HEK293 (cell line): ENCODE data around the gene FGD4.

Experiments used
- CTCF ChIA-PET: fragments of 350-600 bp; formaldehyde crosslinking; extraction: SDS; loops from one replicate; lab custom pipeline; 2021; ENCODE audit warnings: antibody characterized with exemption; lab: Yijun Ruan, JAX
- POLR2A ChIA-PET: fragments of 300-600 bp; formaldehyde crosslinking; extraction: SDS; loops from one replicate; lab custom pipeline; 2020; ENCODE audit warnings: antibody characterized with exemption, inconsistent platforms; lab: Yijun Ruan, JAX
- H3K27ac ChIP-seq: fragments of 200-500 bp; sonication (Bioruptor generic); 2 replicates; pipeline ENCODE4 v1.5.1; 2014; ENCODE audit warnings: low read depth, low read length, control low read depth, inconsistent platforms; ENCODE audit errors: extremely low read depth
- H3K36me3 ChIP-seq, 2 experiments: fragments of 200-500 bp in 1 of 2; sonication (Bioruptor generic) in 1 of 2; 1 replicate in 1 of 2; 2 replicates in 1 of 2; pipeline ENCODE4 v1.5.1; 2014 to 2017; ENCODE audit warnings: inconsistent platforms in 2 of 2, low read length in 2 of 2; ENCODE audit not compliant: control insufficient read depth in 2 of 2, insufficient read depth in 1 of 2
- H3K4me1 ChIP-seq: fragments of 200-500 bp; sonication (Bioruptor generic); 2 replicates; pipeline ENCODE4 v1.5.1; 2014; ENCODE audit warnings: mild to moderate bottlenecking, low read length, inconsistent platforms; ENCODE audit not compliant: control insufficient read depth, insufficient read depth
- H3K4me3 ChIP-seq: 2 replicates; pipeline ENCODE4 v1.5.1; 2011; ENCODE audit warnings: low read depth, mild to moderate bottlenecking, control low read depth, low read length, moderate library complexity
- H3K9me3 ChIP-seq: fragments of 200-500 bp; sonication (Bioruptor generic); 2 replicates; pipeline ENCODE4 v1.5.1; 2014; ENCODE audit warnings: low read depth, low read length, inconsistent platforms; ENCODE audit not compliant: control insufficient read depth, insufficient read depth
- GFI1B ChIP-seq: fragments of 450-650 bp; formaldehyde crosslinking; IDR thresholded peaks from 2 replicates; pipeline ENCODE4 v1.5.1; 2016; ENCODE audit warnings: missing biosample characterization, missing genetic modification characterization
- HOXA7 ChIP-seq: sonication (generic); formaldehyde crosslinking; IDR thresholded peaks from 2 replicates; pipeline ENCODE4 v1.8.1; 2022; ENCODE audit warnings: missing genetic modification reagents, borderline replicate concordance
- IKZF3 ChIP-seq: fragments of 450-650 bp; IDR thresholded peaks from 2 replicates; pipeline ENCODE4 v1.5.0; 2018; ENCODE audit warnings: missing biosample characterization, mild to moderate bottlenecking, missing genetic modification characterization, moderate library complexity
- KLF16 ChIP-seq: fragments of 450-650 bp; formaldehyde crosslinking; IDR thresholded peaks from 2 replicates; pipeline ENCODE4 v1.5.1; 2017; ENCODE audit warnings: missing biosample characterization, missing genetic modification characterization
- KLF9 ChIP-seq: fragments of 450-650 bp; formaldehyde crosslinking; IDR thresholded peaks from 2 replicates; pipeline ENCODE4 v1.5.1; 2016; ENCODE audit warnings: missing biosample characterization, missing genetic modification characterization, low read depth
- MEIS1 ChIP-seq: sonication (generic); formaldehyde crosslinking; IDR thresholded peaks from 2 replicates; pipeline ENCODE4 v1.8.1; 2022; ENCODE audit warnings: missing genetic modification reagents, mild to moderate bottlenecking, borderline replicate concordance
- PRDM2 ChIP-seq: fragments of 450-650 bp; formaldehyde crosslinking; IDR thresholded peaks from 2 replicates; pipeline ENCODE4 v1.5.1; 2016; ENCODE audit warnings: missing biosample characterization, missing genetic modification characterization, borderline replicate concordance
- SETDB1 ChIP-seq: IDR thresholded peaks from one replicate; pipeline ENCODE4 v1.6.1; 2017; ENCODE audit warnings: mild to moderate bottlenecking, low read length, moderate library complexity, mixed read lengths; ENCODE audit not compliant: insufficient read length
- ZBTB1 ChIP-seq: fragments of 450-650 bp; formaldehyde crosslinking; IDR thresholded peaks from 2 replicates; pipeline ENCODE4 v1.5.1; 2016; ENCODE audit warnings: missing biosample characterization, missing genetic modification characterization
- ZBTB26 ChIP-seq: fragments of 450-650 bp; formaldehyde crosslinking; optimal IDR thresholded peaks from 2 replicates; pipeline ENCODE3; 2016; ENCODE audit warnings: missing biosample characterization, mild to moderate bottlenecking, missing genetic modification characterization
- ZBTB49 ChIP-seq: fragments of 450-650 bp; formaldehyde crosslinking; IDR thresholded peaks from 2 replicates; pipeline ENCODE4 v1.5.1; 2016; ENCODE audit warnings: missing biosample characterization, missing genetic modification characterization, low read depth
- ZEB2 ChIP-seq: fragments of 450-650 bp; formaldehyde crosslinking; IDR thresholded peaks from 2 replicates; pipeline ENCODE4 v1.5.1; 2016; ENCODE audit warnings: missing biosample characterization, missing genetic modification characterization
- ZNF37A ChIP-seq: fragments of 450-650 bp; IDR thresholded peaks from 2 replicates; pipeline ENCODE4 v1.5.1; 2018; ENCODE audit warnings: missing biosample characterization, missing genetic modification characterization
- ZNF530 ChIP-seq: fragments of 450-650 bp; formaldehyde crosslinking; IDR thresholded peaks from 2 replicates; pipeline ENCODE4 v1.5.1; 2016; ENCODE audit warnings: low read depth, missing biosample characterization, missing genetic modification characterization
- ZNF544 ChIP-seq: fragments of 450-650 bp; formaldehyde crosslinking; IDR thresholded peaks from 2 replicates; pipeline ENCODE4 v1.5.0; 2017; ENCODE audit warnings: missing biosample characterization, missing genetic modification characterization
- ZNF549 ChIP-seq: fragments of 450-650 bp; IDR thresholded peaks from 2 replicates; pipeline ENCODE4 v1.5.1; 2018; ENCODE audit warnings: missing biosample characterization, missing genetic modification characterization, mild to moderate bottlenecking, inconsistent platforms, moderate library complexity
- ZNF596 ChIP-seq: fragments of 450-650 bp; IDR thresholded peaks from 2 replicates; pipeline ENCODE4 v1.5.0; 2018; ENCODE audit warnings: missing biosample characterization, mild to moderate bottlenecking, missing genetic modification characterization, moderate library complexity
- ZNF660 ChIP-seq: fragments of 450-650 bp; IDR thresholded peaks from 2 replicates; pipeline ENCODE4 v1.5.1; 2018; ENCODE audit warnings: missing biosample characterization, mild to moderate bottlenecking, missing genetic modification characterization
- ZNF664 ChIP-seq: fragments of 450-650 bp; formaldehyde crosslinking; IDR thresholded peaks from 2 replicates; pipeline ENCODE4 v1.5.1; 2016; ENCODE audit warnings: missing biosample characterization, missing genetic modification characterization

The FGD4 gene

GRCh38 chr12:32366714-32367113, 32.6 kb upstream of the FGD4 start:
- TF ChIP-seq MEIS1 (CRISPR knock-in tag) (no peak), ZNF544 (tag by site-specific recombination) (no peak), SETDB1 (no peak), GFI1B (tag by site-specific recombination) (no peak), ZNF596 (tag by site-specific recombination) (no peak)
- no peak overlapping the region for H3K27ac ChIP-seq
- no peaks in the 10 kb centered on the region for H3K4me1 ChIP-seq
- no peaks in the 10 kb centered on the region for H3K9me3 ChIP-seq
- H3K36me3 ChIP-seq, result no peaks in the 10 kb centered on the region
- no peak overlapping the region for H3K4me3 ChIP-seq
- ChIA-PET POLR2A (no interaction called here), CTCF (interaction anchor here (0.8 to 3.4 kb wide), 6 partner anchors 71 to 714 kb away, joined by 3 to 21 read pairs (median 8); partner anchors contain the start of gene YARS2)

- CTCF ChIA-PET, result interaction anchor here (0.5 to 3.4 kb wide), 8 partner anchors 26 to 1240 kb away, joined by 3 to 21 read pairs (median 4); partner anchors contain the start of gene YARS2
These were observed 32.0 kb upstream of the FGD4 start for GRCh38 chr12:32367381-32367780.

GRCh38 chr12:32369202-32369601, 30.2 kb upstream of the FGD4 start:
- ChIA-PET POLR2A (no interaction called here), CTCF (interaction anchor here (0.7 to 3.4 kb wide), 2 partner anchors 303 to 390 kb away, joined by 3 to 15 read pairs; no protein-coding TSS in a partner anchor)
- no peak overlapping the region for H3K27ac ChIP-seq
- no peaks in the 10 kb centered on the region for H3K4me1 ChIP-seq
- H3K9me3 ChIP-seq, result no peaks in the 10 kb centered on the region
- TF ChIP-seq ZNF37A (tag by site-specific recombination), result no peak
- TF ChIP-seq ZBTB26 (tag by site-specific recombination), result no peak
- no peak for TF ChIP-seq KLF16
- no peak for TF ChIP-seq ZNF664 (tag by site-specific recombination)
- no peak for TF ChIP-seq ZBTB49 (tag by site-specific recombination)
- TF ChIP-seq IKZF3, result no peak
- H3K36me3 ChIP-seq, result no peaks in the 10 kb centered on the region
- H3K4me3 ChIP-seq, result no peak overlapping the region

More at GRCh38 chr12:32367381-32367780, 32.0 kb upstream of the FGD4 start:
- TF ChIP-seq ZEB2 (tag by site-specific recombination), result no peak
- no peak for TF ChIP-seq ZNF530 (tag by site-specific recombination)
- no peak for TF ChIP-seq ZBTB1 (tag by site-specific recombination)
- no peak for TF ChIP-seq ZNF549
- no peak for TF ChIP-seq ZNF660 (tag by site-specific recombination)
- no peak for TF ChIP-seq KLF9
- no peak for TF ChIP-seq PRDM2 (tag by site-specific recombination)
- TF ChIP-seq HOXA7 (CRISPR knock-in tag), result no peak
- POLR2A ChIA-PET, result interaction anchor here (0.6 kb wide), 1 partner anchor 14 kb away, joined by 4 read pairs; no protein-coding TSS in a partner anchor
- Histone ChIP-seq H3K27ac (no peak overlapping the region), H3K4me1 (no peaks in the 10 kb centered on the region), H3K9me3 (no peaks in the 10 kb centered on the region), H3K36me3 (no peaks in the 10 kb centered on the region), H3K4me3 (no peak overlapping the region)
